Stimulated activated CD8-positive, alpha-beta memory T cell treated with anti-CD3 and anti-CD28 coated beads, Interleukin-7, amount 100 ng/mL, for 48 hours (primary cell): Measurements from ENCODE around the gene ASTN2.

Source experiments
- DNase-seq, 2 donors: peaks; one replicate each; pipeline ENCODE4 v3.0.0-alpha.2; 2020; ENCODE audit warnings: low read depth in 1 of 2; ENCODE audit errors: extremely low read depth in 1 of 2

Gene ASTN2

GRCh38 chr9:117123729-117124128 is 291.1 kb downstream of the ASTN2 start:
- DNase-seq: no peak

- DNase-seq: no peak
These were observed 291.9 kb downstream of the ASTN2 start for GRCh38 chr9:117122953-117123352.

GRCh38 chr9:117122102-117122501 is 292.8 kb downstream of the ASTN2 start:
- no peak for DNase-seq

GRCh38 chr9:117121316-117121715 is 293.5 kb downstream of the ASTN2 start:
- no peak for DNase-seq

GRCh38 chr9:117120061-117120460 is 294.8 kb downstream of the ASTN2 start:
- DNase-seq: no peak

- no peak for DNase-seq
These were observed 298.8 kb downstream of the ASTN2 start for GRCh38 chr9:117116084-117116483.

GRCh38 chr9:117114768-117115167 is 300.1 kb downstream of the ASTN2 start:
- no peak for DNase-seq

- no peak for DNase-seq
These were observed 310.0 kb downstream of the ASTN2 start for GRCh38 chr9:117104716-117105495.

GRCh38 chr9:117104206-117104605 is 310.7 kb downstream of the ASTN2 start:
- no peak for DNase-seq

GRCh38 chr9:117103438-117104110 is 311.3 kb downstream of the ASTN2 start:
- no peak for DNase-seq

- DNase-seq: no peak
These were observed 313.8 kb downstream of the ASTN2 start for GRCh38 chr9:117101008-117101407.

- no peak for DNase-seq
These were observed 316.5 kb downstream of the ASTN2 start for GRCh38 chr9:117098331-117098730.

GRCh38 chr9:117097761-117098160 is 317.1 kb downstream of the ASTN2 start:
- no peak for DNase-seq

GRCh38 chr9:117096138-117096537 is 318.7 kb downstream of the ASTN2 start:
- DNase-seq: no peak

- no peak for DNase-seq
These were observed 319.8 kb downstream of the ASTN2 start for GRCh38 chr9:117095081-117095480.

- no peak for DNase-seq
These were observed 320.7 kb downstream of the ASTN2 start for GRCh38 chr9:117093891-117094844.

- DNase-seq: no peak
These were observed 322.3 kb downstream of the ASTN2 start for GRCh38 chr9:117092582-117092981.

- DNase-seq: no peak
These were observed 323.3 kb downstream of the ASTN2 start for GRCh38 chr9:117091529-117091928.

- no peak for DNase-seq
These were observed 326.1 kb downstream of the ASTN2 start for GRCh38 chr9:117088786-117089185.

GRCh38 chr9:117088140-117088539 is 326.7 kb downstream of the ASTN2 start:
- DNase-seq: no peak

- no peak for DNase-seq
These were observed 330.6 kb downstream of the ASTN2 start for GRCh38 chr9:117084221-117084620.
